ENCODE measurements around the gene GJA3.

The GJA3 gene

GRCh38 chr13:20151016-20151415 lies 9.8 kb downstream of the GJA3 start:
- no peak for DNase-seq (ENCODE audit: low read depth, low spot score)

- DNase-seq (ENCODE audit: low read depth, low spot score) = no peak
Measured at GRCh38 chr13:20150561-20150960, 10.3 kb downstream of the GJA3 start.

- DNase-seq (ENCODE audit: low read depth, low spot score) = no peak
Measured at GRCh38 chr13:20149762-20150161, 11.1 kb downstream of the GJA3 start.

- no peak for DNase-seq (ENCODE audit: low read depth, low spot score)
Measured at GRCh38 chr13:20148501-20149183, 12.2 kb downstream of the GJA3 start.

- no peak for DNase-seq (ENCODE audit: low read depth, low spot score)
Measured at GRCh38 chr13:20146381-20146780, 14.5 kb downstream of the GJA3 start.

- no peak for DNase-seq (ENCODE audit: low read depth, low spot score)
Measured at GRCh38 chr13:20145521-20145920, 15.3 kb downstream of the GJA3 start.

GRCh38 chr13:20144141-20144850 lies 16.6 kb downstream of the GJA3 start:
- DNase-seq (ENCODE audit: low read depth, low spot score) = no peak

- DNase-seq (ENCODE audit: low read depth, low spot score) = no peak
Measured at GRCh38 chr13:20142927-20143480, 17.8 kb downstream of the GJA3 start.

GRCh38 chr13:20142023-20142926 lies 18.6 kb downstream of the GJA3 start:
- DNase-seq (ENCODE audit: low read depth, low spot score) = no peak

- no peak for DNase-seq (ENCODE audit: low read depth, low spot score)
Measured at GRCh38 chr13:20141238-20142022, 19.4 kb downstream of the GJA3 start.

GRCh38 chr13:20140487-20140886 lies 20.4 kb downstream of the GJA3 start:
- no peak for DNase-seq (ENCODE audit: low read depth, low spot score)

- DNase-seq (ENCODE audit: low read depth, low spot score) = no peak
Measured at GRCh38 chr13:20137875-20138274, 23.0 kb downstream of the GJA3 start.

GRCh38 chr13:20136781-20137703 lies 23.8 kb downstream of the GJA3 start:
- no peak for DNase-seq (ENCODE audit: low read depth, low spot score)

- no peak for DNase-seq (ENCODE audit: low read depth, low spot score)
Measured at GRCh38 chr13:20134732-20135131, 26.1 kb downstream of the GJA3 start.

GRCh38 chr13:20132052-20132634 lies 28.7 kb downstream of the GJA3 start:
- no peak for DNase-seq (ENCODE audit: low read depth, low spot score)

GRCh38 chr13:20131057-20131832 lies 29.6 kb downstream of the GJA3 start:
- DNase-seq (ENCODE audit: low read depth, low spot score) = no peak

- DNase-seq (ENCODE audit: low read depth, low spot score) = no peak
Measured at GRCh38 chr13:20130652-20131051, 30.2 kb downstream of the GJA3 start.

- no peak for DNase-seq (ENCODE audit: low read depth, low spot score)
Measured at GRCh38 chr13:20130012-20130411, 30.8 kb downstream of the GJA3 start.

- DNase-seq (ENCODE audit: low read depth, low spot score) = no peak
Measured at GRCh38 chr13:20129076-20129475, 31.8 kb downstream of the GJA3 start.
